ENCODE results near the gene IGHMBP2.

The IGHMBP2 gene

GRCh38 chr11:68979931-68980775 is 76.5 kb downstream of the IGHMBP2 start:
- no peak for DNase-seq (ENCODE audit: low read depth in 1 of 2, low spot score in 1 of 2)

GRCh38 chr11:68980776-68981065 is 77.0 kb downstream of the IGHMBP2 start, which contains the start of gene MRGPRD:
Gene MRGPRD (minus strand): TSS chr11:68980986. CDS start chr11:68980986, 0 bp downstream.
- no peak for DNase-seq (ENCODE audit: low read depth in 1 of 2, low spot score in 1 of 2)

- DNase-seq (ENCODE audit: low read depth in 1 of 2, low spot score in 1 of 2) = no peak
Observed at GRCh38 chr11:68982134-68982533, 78.4 kb downstream of the IGHMBP2 start.

- no peak for DNase-seq (ENCODE audit: low read depth in 1 of 2, low spot score in 1 of 2)
Observed at GRCh38 chr11:68983801-68984200, 80.1 kb downstream of the IGHMBP2 start.

- DNase-seq (ENCODE audit: low read depth in 1 of 2, low spot score in 1 of 2) = no peak
Observed at GRCh38 chr11:68987211-68987610, 83.5 kb downstream of the IGHMBP2 start.

GRCh38 chr11:68988491-68988890 is 84.8 kb downstream of the IGHMBP2 start:
- DNase-seq (ENCODE audit: low read depth in 1 of 2, low spot score in 1 of 2) = no peak

Data from activated T-helper 1 cell treated with anti-CD3 and anti-CD28 coated beads, Interleukin-2, amount 50 U/mL, for 16 hours (primary cell).